Breast epithelium (tissue), 4 donors: Measurements from ENCODE around the gene SORBS2. TPM values are rescaled to one million over a fixed set of nuclear protein-coding genes. Genes with fewer than 3 reads are reported as not detected.

Experiments
- DNase-seq, 2 donors: peaks; one replicate each; pipeline ENCODE4 v3.0.0-alpha.2; 2019; ENCODE audit warnings: low spot score in 2 of 2
- H3K27ac ChIP-seq, 2 donors: fragments of 200-600 bp; sonication (generic) in 1 of 2; one replicate each; pipeline ENCODE4 v1.5.1; 2016 to 2019; ENCODE audit warnings: mild to moderate bottlenecking in 1 of 2
- H3K27me3 ChIP-seq, 2 donors: fragments of 200-600 bp; sonication (generic) in 1 of 2; one replicate each; pipeline versions ENCODE4 v1.5.1 to v1.6.0; 2017 to 2019; ENCODE audit warnings: control low read depth in 1 of 2, mild to moderate bottlenecking in 1 of 2
- H3K36me3 ChIP-seq: fragments of 200-600 bp; one replicate; pipeline ENCODE4 v1.5.1; 2019
- H3K4me1 ChIP-seq, 2 donors: fragments of 200-600 bp; sonication (generic); one replicate each; pipeline ENCODE4 v1.5.1; 2016 to 2019; ENCODE audit warnings: control low read depth in 1 of 2
- H3K4me3 ChIP-seq, 3 donors: fragments of 200-600 bp; sonication (generic); 1 replicate in 2 of 3; 2 replicates in 1 of 3; pipeline ENCODE4 v1.5.1; 2016 to 2019; ENCODE audit warnings: mild to moderate bottlenecking in 3 of 3, moderate library complexity in 2 of 3
- H3K9me3 ChIP-seq, 2 donors: fragments of 200-600 bp; sonication (generic) in 1 of 2; one replicate each; pipeline ENCODE4 v1.5.1; 2016 to 2019; ENCODE audit warnings: control low read depth in 1 of 2
- CTCF ChIP-seq, 3 donors: fragments of 450-650 bp; IDR thresholded peaks; one replicate each; pipeline ENCODE4 v1.5.1; 2016 to 2017; ENCODE audit warnings: antibody characterized with exemption in 3 of 3, mild to moderate bottlenecking in 3 of 3, moderate library complexity in 3 of 3
- POLR2A ChIP-seq: fragments of 450-650 bp; IDR thresholded peaks from one replicate; pipeline ENCODE4 v1.6.1; 2016; ENCODE audit warnings: antibody characterized with exemption, mild to moderate bottlenecking, moderate library complexity
- POLR2AphosphoS5 ChIP-seq, 3 donors: sonication (generic); formaldehyde crosslinking; IDR thresholded peaks; one replicate each; pipeline ENCODE4 v1.6.1; 2017; ENCODE audit warnings: antibody characterized with exemption in 3 of 3
- intact Hi-C: fragments of 100-400 bp; cut with DNase I; formaldehyde crosslinking; loops from one replicate; pipeline ENCODE4 v1.15.1; 2023; ENCODE audit warnings: low total_unique reads
- total RNA-seq, 3 donors: library from RNA; depleted of rRNA; stranded (reverse); fragments of >200 nt; gene quantifications; one replicate each; pipeline ENCODE4 v1.1.0, GENCODE V29; 2016

SORBS2 gene
- total RNA-seq, 3 donors from 2014 or later, result 21.8 to 132 (median 105) TPM

DNA sequence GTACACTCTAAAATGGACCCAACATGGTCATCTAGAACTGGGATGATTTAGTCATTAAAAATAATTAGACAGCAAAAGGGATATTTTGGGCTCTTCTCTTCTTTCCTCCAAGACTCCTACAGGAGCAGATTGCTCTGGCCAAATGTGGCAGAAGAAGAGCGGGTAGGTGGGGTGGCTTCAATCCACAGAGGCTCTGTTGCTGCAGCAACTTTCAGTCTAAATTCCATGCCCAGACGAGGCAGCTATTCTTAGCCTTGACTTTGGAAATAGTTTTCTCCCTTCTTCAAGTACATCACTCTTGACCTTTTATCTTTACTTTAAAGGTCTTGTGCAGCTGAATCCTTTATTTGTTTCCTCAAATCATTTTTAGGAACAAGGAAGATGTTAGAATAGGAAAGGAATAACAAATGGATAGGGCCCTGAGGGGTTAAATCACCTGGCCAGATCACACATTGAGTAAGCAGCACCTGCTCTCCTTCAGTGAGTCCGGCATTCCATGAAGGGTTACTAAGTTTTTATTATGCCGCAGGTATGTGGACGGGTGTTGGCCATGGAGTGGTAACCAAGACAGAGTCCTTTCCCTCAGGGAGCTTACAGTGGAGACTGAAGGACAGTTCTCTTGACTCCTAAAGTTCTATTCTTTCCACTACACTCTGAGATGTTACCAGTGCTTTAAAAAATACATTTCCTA is 19.3 kb upstream of the SORBS2 start:
- TF ChIP-seq CTCF (IDR thresholded peaks at IDR 0.05), result no peak
- TF ChIP-seq POLR2A, result no peak
- no peak for TF ChIP-seq POLR2AphosphoS5 (IDR thresholded peaks at IDR 0.05)

DNA sequence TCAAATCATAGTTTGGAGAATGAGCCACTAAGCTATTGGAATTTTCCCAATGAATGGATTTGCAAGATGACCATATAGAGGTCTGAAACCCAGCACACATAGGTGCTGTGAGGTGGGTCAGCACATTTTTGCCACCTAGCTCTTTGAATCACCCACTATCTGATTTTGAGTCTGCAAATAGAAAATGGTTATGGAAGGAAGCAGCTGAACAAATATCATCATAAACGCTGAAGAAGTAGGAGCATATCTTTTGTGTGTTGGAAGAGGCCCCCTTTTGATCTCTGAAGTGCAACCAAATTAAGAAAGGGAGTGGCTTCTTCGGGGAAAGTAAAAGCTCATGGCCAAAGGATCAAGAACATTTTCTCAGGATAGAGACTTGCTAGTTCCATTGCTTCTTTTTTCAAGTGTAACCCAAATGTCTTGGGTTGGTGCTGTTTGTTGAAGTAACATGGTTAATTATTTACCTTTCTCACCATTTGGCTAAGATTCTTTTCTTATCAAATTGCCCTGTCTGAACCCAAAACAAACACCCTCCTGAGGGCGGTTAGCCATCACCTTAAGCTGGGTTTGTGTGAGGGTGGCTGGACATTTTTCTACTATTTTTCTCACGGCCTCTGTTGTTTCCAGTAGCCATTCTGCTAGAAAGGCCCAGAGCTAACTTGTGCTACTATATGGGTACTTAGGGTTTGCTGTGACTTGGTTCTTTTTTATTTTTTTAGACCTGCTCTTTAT is 18.4 kb upstream of the SORBS2 start:
- Histone ChIP-seq H3K27me3 (no peaks in the 10 kb centered on the region), H3K27ac (no peak overlapping the region), H3K36me3 (no peaks in the 10 kb centered on the region), H3K9me3 (no peaks in the 10 kb centered on the region), H3K4me3 (no peak overlapping the region), H3K4me1 (no peaks in the 10 kb centered on the region)
- TF ChIP-seq POLR2AphosphoS5 (IDR thresholded peaks at IDR 0.05), result no peak
- no peak for TF ChIP-seq POLR2A
- no peak for TF ChIP-seq CTCF (IDR thresholded peaks at IDR 0.05)
- DNase-seq, result no peak
- intact Hi-C loops, result no loop called here

More for the DNA sequence above, 19.3 kb upstream of the SORBS2 start:
- H3K4me1 ChIP-seq, result no peaks in the 10 kb centered on the region
- intact Hi-C loops, result no loop called here
- H3K4me3 ChIP-seq, result no peak overlapping the region
- no peaks in the 10 kb centered on the region for H3K9me3 ChIP-seq
- no peaks in the 10 kb centered on the region for H3K36me3 ChIP-seq
- H3K27ac ChIP-seq, result no peak overlapping the region
- DNase-seq, result no peak
- no peaks in the 10 kb centered on the region for H3K27me3 ChIP-seq

GRCh38 chr4:185826381-185826780 is 14.4 kb upstream of the SORBS2 start:
- no peak overlapping the region for H3K4me3 ChIP-seq
- H3K27me3 ChIP-seq, result no peaks in the 10 kb centered on the region
- no peak for TF ChIP-seq POLR2AphosphoS5 (IDR thresholded peaks at IDR 0.05)
- no peak for TF ChIP-seq CTCF (IDR thresholded peaks at IDR 0.05)
- TF ChIP-seq POLR2A, result no peak
- DNase-seq, result no peak
- H3K36me3 ChIP-seq, result no peaks in the 10 kb centered on the region
- intact Hi-C loops, result no loop called here
- H3K4me1 ChIP-seq, result no peaks in the 10 kb centered on the region
- H3K9me3 ChIP-seq, result no peaks in the 10 kb centered on the region
- H3K27ac ChIP-seq, result peak overlapping the region in 1 of 2 donors; percentile 66

DNA sequence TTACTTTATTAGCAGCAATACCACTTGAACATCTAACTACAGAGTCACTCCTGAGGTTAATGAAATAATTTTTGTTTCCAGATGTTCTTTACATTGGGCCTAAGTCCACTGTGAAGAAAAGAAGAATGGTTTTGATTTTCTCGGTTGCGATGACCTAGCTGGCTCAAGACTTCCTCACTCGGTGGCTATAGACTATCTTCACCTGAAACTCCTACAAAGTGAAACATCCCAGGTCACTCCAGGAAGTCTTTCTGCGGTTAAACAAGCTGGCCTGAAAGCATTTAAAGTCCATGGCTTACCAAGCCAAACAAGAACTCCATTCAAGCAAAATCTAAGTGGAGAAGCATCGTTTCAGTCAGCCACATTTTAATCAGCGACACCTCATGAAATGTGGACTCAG is 13.7 kb upstream of the SORBS2 start:
- H3K27ac ChIP-seq, result peak overlapping the region; percentile 49 to 66
- no peak for TF ChIP-seq POLR2AphosphoS5 (IDR thresholded peaks at IDR 0.05)
- TF ChIP-seq POLR2A, result no peak
- TF ChIP-seq CTCF (IDR thresholded peaks at IDR 0.05), result no peak
- intact Hi-C loops, result no loop called here
- no peak for DNase-seq
- H3K4me3 ChIP-seq, result no peak overlapping the region
- no peaks in the 10 kb centered on the region for H3K36me3 ChIP-seq
- H3K4me1 ChIP-seq, result no peaks in the 10 kb centered on the region
- no peaks in the 10 kb centered on the region for H3K27me3 ChIP-seq
- H3K9me3 ChIP-seq, result no peaks in the 10 kb centered on the region

GRCh38 chr4:185822791-185823190 is 10.8 kb upstream of the SORBS2 start:
- H3K36me3 ChIP-seq, result no peaks in the 10 kb centered on the region
- DNase-seq, result no peak
- no peaks in the 10 kb centered on the region for H3K9me3 ChIP-seq
- H3K27ac ChIP-seq, result no peak overlapping the region
- TF ChIP-seq POLR2A, result no peak
- no peak for TF ChIP-seq POLR2AphosphoS5 (IDR thresholded peaks at IDR 0.05)
- TF ChIP-seq CTCF (IDR thresholded peaks at IDR 0.05), result no peak
- H3K4me3 ChIP-seq, result no peak overlapping the region
- no peaks in the 10 kb centered on the region for H3K27me3 ChIP-seq
- intact Hi-C loops, result no loop called here
- H3K4me1 ChIP-seq, result no peaks in the 10 kb centered on the region
